ENCODE data around the gene RXFP4. TPM values are rescaled to one million over a fixed set of nuclear protein-coding genes. Genes with fewer than 3 reads are reported as not detected.
A peak's percentile ranks its signal among the peaks of the same experiment; 100 is the strongest.

Gene RXFP4
- total and polyA plus RNA-seq, 2 donors from 2014 or later = 0.32 TPM; not detected in 1

GRCh38 chr1:155911156-155912055, 30.0 kb upstream of the RXFP4 start, which contains the start of gene RIT1:
Gene RIT1, minus strand, starts transcription at chr1:155911349. Its CDS starts 588 bp downstream, at chr1:155910761.
- no peak for TF ChIP-seq CTCF (IDR thresholded peaks at IDR 0.05; ENCODE audit: borderline replicate concordance, extremely low read depth, insufficient read depth)
- peak within 1 kb of the TSS; percentile 75 to 94 (median 92) for H3K4me3 ChIP-seq (ENCODE audit: low read length in 3 of 3)
- FAIRE-seq (no peak), DNase-seq (peak; percentile 87 to 96 (median 92))
- no peaks in the 10 kb centered on the region for H3K27me3 ChIP-seq (ENCODE audit: control insufficient read depth, insufficient read depth, low read length)
- peak within 1 kb of the TSS; percentile 81 to 90 for H3K27ac ChIP-seq (ENCODE audit: low read depth in 2 of 2, low read length in 2 of 2)
- peaks cover 0 to 7% (median 0%) of the 10 kb centered on the region in 3 donors for H3K4me1 ChIP-seq (ENCODE audit: control insufficient read depth in 2 of 3, insufficient read depth in 2 of 3, low read depth in 1 of 3, low read length in 3 of 3)
- peaks cover 5 to 26% (median 18%) of the 10 kb centered on the region in 3 donors for H3K36me3 ChIP-seq (ENCODE audit: control insufficient read depth in 2 of 3, insufficient read depth in 3 of 3, low read length in 3 of 3)
- no peaks in the 10 kb centered on the region for H3K9me3 ChIP-seq (ENCODE audit: control insufficient read depth in 2 of 3, insufficient read depth in 1 of 3, low read length in 3 of 3)
- intact Hi-C loops (cut with DNase I) = no loop called here
- peak within 1 kb of the TSS; percentile 85 to 98 (median 90) for H3K9ac ChIP-seq (ENCODE audit: low read length in 3 of 3)

- intact Hi-C loops (cut with DNase I) = no loop called here
- Histone ChIP-seq H3K27me3 (ENCODE audit: control insufficient read depth, insufficient read depth, low read length) (no peaks in the 10 kb centered on the region), H3K4me1 (ENCODE audit: control insufficient read depth in 2 of 3, insufficient read depth in 2 of 3, low read depth in 1 of 3, low read length in 3 of 3) (peaks cover 0 to 7% (median 0%) of the 10 kb centered on the region in 3 donors), H3K9me3 (ENCODE audit: control insufficient read depth in 2 of 3, insufficient read depth in 1 of 3, low read length in 3 of 3) (no peaks in the 10 kb centered on the region), H3K36me3 (ENCODE audit: control insufficient read depth in 2 of 3, insufficient read depth in 3 of 3, low read length in 3 of 3) (peaks cover 9 to 33% (median 23%) of the 10 kb centered on the region in 3 donors), H3K4me3 (ENCODE audit: low read length in 3 of 3) (no peak overlapping the region), H3K9ac (ENCODE audit: low read length in 3 of 3) (no peak overlapping the region), H3K27ac (ENCODE audit: low read depth in 2 of 2, low read length in 2 of 2) (peak overlapping the region; percentile 81 to 90)
- FAIRE-seq (no peak), DNase-seq (no peak)
- no peak for TF ChIP-seq CTCF (IDR thresholded peaks at IDR 0.05; ENCODE audit: borderline replicate concordance, extremely low read depth, insufficient read depth)
Observed at GRCh38 chr1:155912056-155912536, 29.3 kb upstream of the RXFP4 start.

GRCh38 chr1:155913969-155914757, 27.3 kb upstream of the RXFP4 start:
- no peak overlapping the region for H3K9ac ChIP-seq (ENCODE audit: low read length in 3 of 3)
- DNase-seq = no peak
- intact Hi-C loops (cut with DNase I) = no loop called here
- peaks cover 12 to 49% (median 31%) of the 10 kb centered on the region in 3 donors for H3K36me3 ChIP-seq (ENCODE audit: control insufficient read depth in 2 of 3, insufficient read depth in 3 of 3, low read length in 3 of 3)
- FAIRE-seq = no peak
- peaks cover 0 to 7% (median 0%) of the 10 kb centered on the region in 3 donors for H3K4me1 ChIP-seq (ENCODE audit: control insufficient read depth in 2 of 3, insufficient read depth in 2 of 3, low read depth in 1 of 3, low read length in 3 of 3)
- no peak overlapping the region for H3K4me3 ChIP-seq (ENCODE audit: low read length in 3 of 3)
- no peaks in the 10 kb centered on the region for H3K9me3 ChIP-seq (ENCODE audit: control insufficient read depth in 2 of 3, insufficient read depth in 1 of 3, low read length in 3 of 3)
- TF ChIP-seq CTCF (IDR thresholded peaks at IDR 0.05; ENCODE audit: borderline replicate concordance, extremely low read depth, insufficient read depth) = no peak
- H3K27me3 ChIP-seq (ENCODE audit: control insufficient read depth, insufficient read depth, low read length) = no peaks in the 10 kb centered on the region
- H3K27ac ChIP-seq (ENCODE audit: low read depth in 2 of 2, low read length in 2 of 2) = no peak overlapping the region
